Measurements from ENCODE around the gene LARGE1. TPM values are rescaled to one million over a fixed set of nuclear protein-coding genes. Genes with fewer than 3 reads are reported as not detected.

LARGE1 gene
- total RNA-seq, 2 experiments from 2014 or later = 0.18 to 0.38 TPM

- H3K4me3 Mint-ChIP-seq = no peak overlapping the region
- H3K27me3 Mint-ChIP-seq = no peaks in the 10 kb centered on the region
- no peaks in the 10 kb centered on the region for H3K4me1 Mint-ChIP-seq
- H3K36me3 Mint-ChIP-seq (ENCODE audit: low read depth) = no peaks in the 10 kb centered on the region
- POLR2A ChIA-PET = no interaction called here
- no peak overlapping the region for H3K27ac Mint-ChIP-seq
- no peak for DNase-seq
- peaks cover 13% of the 10 kb centered on the region for H3K9me3 Mint-ChIP-seq
- CTCF ChIA-PET = no interaction called here
Observed at GRCh38 chr22:33832558-33833151, 87.6 kb downstream of the LARGE1 start.

GRCh38 chr22:33831651-33832050 lies 88.6 kb downstream of the LARGE1 start:
- Mint-ChIP-seq H3K4me3 (no peak overlapping the region), H3K27me3 (no peaks in the 10 kb centered on the region), H3K4me1 (no peaks in the 10 kb centered on the region), H3K27ac (no peak overlapping the region), H3K36me3 (ENCODE audit: low read depth) (no peaks in the 10 kb centered on the region), H3K9me3 (peaks cover 13% of the 10 kb centered on the region)
- ChIA-PET POLR2A (no interaction called here), CTCF (no interaction called here)
- no peak for DNase-seq

- H3K4me3 Mint-ChIP-seq = no peak overlapping the region
- H3K27me3 Mint-ChIP-seq = no peaks in the 10 kb centered on the region
- no peaks in the 10 kb centered on the region for H3K36me3 Mint-ChIP-seq (ENCODE audit: low read depth)
- DNase-seq = no peak
- no peak overlapping the region for H3K27ac Mint-ChIP-seq
- H3K9me3 Mint-ChIP-seq = peaks cover 13% of the 10 kb centered on the region
- CTCF ChIA-PET = no interaction called here
- no peaks in the 10 kb centered on the region for H3K4me1 Mint-ChIP-seq
- POLR2A ChIA-PET = no interaction called here
Observed at GRCh38 chr22:33831207-33831606, 89.1 kb downstream of the LARGE1 start.

GRCh38 chr22:33829546-33830280 lies 90.6 kb downstream of the LARGE1 start:
- DNase-seq = no peak
- H3K9me3 Mint-ChIP-seq = peaks cover 18% of the 10 kb centered on the region
- no peak overlapping the region for H3K4me3 Mint-ChIP-seq
- no peak overlapping the region for H3K27ac Mint-ChIP-seq
- ChIA-PET CTCF (no interaction called here), POLR2A (no interaction called here)
- H3K36me3 Mint-ChIP-seq (ENCODE audit: low read depth) = no peaks in the 10 kb centered on the region
- H3K27me3 Mint-ChIP-seq = no peaks in the 10 kb centered on the region
- no peaks in the 10 kb centered on the region for H3K4me1 Mint-ChIP-seq

- no peaks in the 10 kb centered on the region for H3K36me3 Mint-ChIP-seq (ENCODE audit: low read depth)
- H3K4me3 Mint-ChIP-seq = no peak overlapping the region
- H3K27me3 Mint-ChIP-seq = no peaks in the 10 kb centered on the region
- H3K27ac Mint-ChIP-seq = no peak overlapping the region
- no peak for DNase-seq
- H3K4me1 Mint-ChIP-seq = no peaks in the 10 kb centered on the region
- ChIA-PET CTCF (interaction anchor here (0.7 kb wide), 1 partner anchor 95 kb away, joined by 3 read pairs; no protein-coding TSS in a partner anchor), POLR2A (no interaction called here)
- peaks cover 26% of the 10 kb centered on the region for H3K9me3 Mint-ChIP-seq
Observed at GRCh38 chr22:33828302-33828701, 92.0 kb downstream of the LARGE1 start.

GRCh38 chr22:33825761-33826160 lies 94.5 kb downstream of the LARGE1 start:
- H3K9me3 Mint-ChIP-seq = peaks cover 20% of the 10 kb centered on the region
- H3K4me3 Mint-ChIP-seq = no peak overlapping the region
- H3K36me3 Mint-ChIP-seq (ENCODE audit: low read depth) = no peaks in the 10 kb centered on the region
- H3K4me1 Mint-ChIP-seq = no peaks in the 10 kb centered on the region
- H3K27me3 Mint-ChIP-seq = no peaks in the 10 kb centered on the region
- ChIA-PET POLR2A (no interaction called here), CTCF (no interaction called here)
- DNase-seq = no peak
- no peak overlapping the region for H3K27ac Mint-ChIP-seq

- POLR2A ChIA-PET = no interaction called here
- CTCF ChIA-PET = no interaction called here
- Mint-ChIP-seq H3K4me1 (no peaks in the 10 kb centered on the region), H3K4me3 (no peak overlapping the region), H3K27me3 (no peaks in the 10 kb centered on the region), H3K9me3 (peaks cover 18% of the 10 kb centered on the region), H3K27ac (no peak overlapping the region), H3K36me3 (ENCODE audit: low read depth) (no peaks in the 10 kb centered on the region)
- no peak for DNase-seq
Observed at GRCh38 chr22:33823552-33823951, 96.7 kb downstream of the LARGE1 start.

GRCh38 chr22:33821290-33821689 lies 99.0 kb downstream of the LARGE1 start:
- no peaks in the 10 kb centered on the region for H3K4me1 Mint-ChIP-seq
- ChIA-PET CTCF (no interaction called here), POLR2A (no interaction called here)
- H3K4me3 Mint-ChIP-seq = no peak overlapping the region
- DNase-seq = no peak
- no peaks in the 10 kb centered on the region for H3K27me3 Mint-ChIP-seq
- H3K36me3 Mint-ChIP-seq (ENCODE audit: low read depth) = no peaks in the 10 kb centered on the region
- H3K9me3 Mint-ChIP-seq = peaks cover 20% of the 10 kb centered on the region
- H3K27ac Mint-ChIP-seq = no peak overlapping the region

GRCh38 chr22:33819743-33820142 lies 100.5 kb downstream of the LARGE1 start:
- Mint-ChIP-seq H3K36me3 (ENCODE audit: low read depth) (no peaks in the 10 kb centered on the region), H3K27ac (no peak overlapping the region), H3K4me3 (no peak overlapping the region), H3K9me3 (peaks cover 19% of the 10 kb centered on the region), H3K4me1 (no peaks in the 10 kb centered on the region), H3K27me3 (no peaks in the 10 kb centered on the region)
- ChIA-PET CTCF (no interaction called here), POLR2A (no interaction called here)
- DNase-seq = no peak

GRCh38 chr22:33817512-33818127 lies 102.7 kb downstream of the LARGE1 start:
- H3K27ac Mint-ChIP-seq = no peak overlapping the region
- H3K27me3 Mint-ChIP-seq = no peaks in the 10 kb centered on the region
- no peak for DNase-seq
- CTCF ChIA-PET = no interaction called here
- H3K4me1 Mint-ChIP-seq = no peaks in the 10 kb centered on the region
- H3K4me3 Mint-ChIP-seq = no peak overlapping the region
- H3K36me3 Mint-ChIP-seq (ENCODE audit: low read depth) = no peaks in the 10 kb centered on the region
- H3K9me3 Mint-ChIP-seq = peaks cover 13% of the 10 kb centered on the region
- POLR2A ChIA-PET = no interaction called here

GRCh38 chr22:33812360-33812977 lies 107.8 kb downstream of the LARGE1 start:
- no peak overlapping the region for H3K27ac Mint-ChIP-seq
- no peak overlapping the region for H3K4me3 Mint-ChIP-seq
- ChIA-PET POLR2A (no interaction called here), CTCF (no interaction called here)
- H3K4me1 Mint-ChIP-seq = no peaks in the 10 kb centered on the region
- peaks cover 16% of the 10 kb centered on the region for H3K9me3 Mint-ChIP-seq
- no peaks in the 10 kb centered on the region for H3K36me3 Mint-ChIP-seq (ENCODE audit: low read depth)
- no peak for DNase-seq
- no peaks in the 10 kb centered on the region for H3K27me3 Mint-ChIP-seq

- H3K4me3 Mint-ChIP-seq = no peak overlapping the region
- no peaks in the 10 kb centered on the region for H3K27me3 Mint-ChIP-seq
- ChIA-PET CTCF (no interaction called here), POLR2A (no interaction called here)
- DNase-seq = no peak
- H3K27ac Mint-ChIP-seq = no peak overlapping the region
- H3K9me3 Mint-ChIP-seq = peaks cover 14% of the 10 kb centered on the region
- no peaks in the 10 kb centered on the region for H3K4me1 Mint-ChIP-seq
- H3K36me3 Mint-ChIP-seq (ENCODE audit: low read depth) = no peaks in the 10 kb centered on the region
Observed at GRCh38 chr22:33811686-33812085, 108.6 kb downstream of the LARGE1 start.

GRCh38 chr22:33811208-33811607 lies 109.1 kb downstream of the LARGE1 start:
- CTCF ChIA-PET = no interaction called here
- no peaks in the 10 kb centered on the region for H3K4me1 Mint-ChIP-seq
- no peaks in the 10 kb centered on the region for H3K36me3 Mint-ChIP-seq (ENCODE audit: low read depth)
- POLR2A ChIA-PET = no interaction called here
- no peak overlapping the region for H3K4me3 Mint-ChIP-seq
- DNase-seq = no peak
- no peaks in the 10 kb centered on the region for H3K27me3 Mint-ChIP-seq
- peaks cover 14% of the 10 kb centered on the region for H3K9me3 Mint-ChIP-seq
- no peak overlapping the region for H3K27ac Mint-ChIP-seq

- CTCF ChIA-PET = no interaction called here
- no peak for DNase-seq
- peaks cover 25% of the 10 kb centered on the region for H3K9me3 Mint-ChIP-seq
- no peak overlapping the region for H3K4me3 Mint-ChIP-seq
- H3K4me1 Mint-ChIP-seq = no peaks in the 10 kb centered on the region
- POLR2A ChIA-PET = no interaction called here
- no peak overlapping the region for H3K27ac Mint-ChIP-seq
- no peaks in the 10 kb centered on the region for H3K27me3 Mint-ChIP-seq
- H3K36me3 Mint-ChIP-seq (ENCODE audit: low read depth) = no peaks in the 10 kb centered on the region
Observed at GRCh38 chr22:33807470-33807869, 112.8 kb downstream of the LARGE1 start.

Data from activated CD4-positive, alpha-beta memory T cell treated with anti-CD3 and anti-CD28 coated beads, Interleukin-2, amount 10 ng/mL, durations not matched to agents 7 days and 5 days (primary cell).